ENCODE measurements around the gene SNRK.

SNRK gene

DNA sequence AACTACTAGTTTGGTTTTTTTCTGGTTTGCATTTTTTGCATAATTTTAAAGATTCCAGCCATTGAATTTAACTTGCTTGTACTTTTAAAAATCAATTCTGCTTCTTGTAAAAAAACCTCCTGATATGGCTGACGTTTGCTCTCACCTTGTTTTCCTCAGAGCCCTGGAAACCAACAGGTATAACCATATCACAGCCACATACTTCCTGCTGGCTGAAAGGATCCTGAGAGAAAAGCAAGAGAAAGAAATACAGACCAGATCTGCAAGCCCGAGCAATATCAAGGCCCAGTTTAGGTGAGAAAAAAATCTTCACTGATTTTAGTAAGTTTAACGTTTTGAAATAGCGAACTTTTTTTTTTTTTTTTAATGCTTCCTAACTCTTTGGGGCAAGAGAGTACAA, 56.8 kb downstream of the SNRK start:
- Histone ChIP-seq H3K9me3 (ENCODE audit: control insufficient read depth, low read length) (peaks cover 5% of the 10 kb centered on the region), H3K4me1 (ENCODE audit: control insufficient read depth, insufficient read depth, low read length) (no peaks in the 10 kb centered on the region), H3K9ac (ENCODE audit: low read length) (no peak overlapping the region), H3K27me3 (ENCODE audit: control insufficient read depth, insufficient read depth, low read length) (no peaks in the 10 kb centered on the region), H3K4me3 (ENCODE audit: low read length) (no peak overlapping the region), H3K36me3 (ENCODE audit: control insufficient read depth, insufficient read depth, low read length) (peaks cover 8% of the 10 kb centered on the region)

DNA sequence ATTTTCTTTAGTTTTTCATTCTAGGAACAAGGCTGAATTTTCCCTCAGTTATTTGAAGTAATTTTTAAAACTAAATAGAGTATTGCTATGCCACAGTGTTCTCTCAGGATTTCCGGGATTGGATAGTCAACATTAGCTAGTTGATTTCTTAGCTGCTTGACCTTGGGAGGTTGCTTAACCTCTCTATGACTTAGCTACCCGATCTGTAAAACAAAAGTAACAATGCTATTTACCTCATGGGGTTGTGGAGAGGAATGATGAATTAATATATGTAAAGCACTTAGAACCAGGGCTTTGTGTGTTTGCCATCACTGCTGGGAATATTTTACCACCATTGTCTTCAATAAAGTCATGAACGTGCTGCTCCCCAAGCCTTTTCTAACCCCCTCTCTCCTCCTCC, 57.5 kb downstream of the SNRK start:
- H3K36me3 ChIP-seq (ENCODE audit: control insufficient read depth, insufficient read depth, low read length) = peaks cover 6% of the 10 kb centered on the region
- H3K9me3 ChIP-seq (ENCODE audit: control insufficient read depth, low read length) = peaks cover 3% of the 10 kb centered on the region
- no peaks in the 10 kb centered on the region for H3K4me1 ChIP-seq (ENCODE audit: control insufficient read depth, insufficient read depth, low read length)
- H3K27me3 ChIP-seq (ENCODE audit: control insufficient read depth, insufficient read depth, low read length) = no peaks in the 10 kb centered on the region
- no peak overlapping the region for H3K4me3 ChIP-seq (ENCODE audit: low read length)
- no peak overlapping the region for H3K9ac ChIP-seq (ENCODE audit: low read length)

DNA sequence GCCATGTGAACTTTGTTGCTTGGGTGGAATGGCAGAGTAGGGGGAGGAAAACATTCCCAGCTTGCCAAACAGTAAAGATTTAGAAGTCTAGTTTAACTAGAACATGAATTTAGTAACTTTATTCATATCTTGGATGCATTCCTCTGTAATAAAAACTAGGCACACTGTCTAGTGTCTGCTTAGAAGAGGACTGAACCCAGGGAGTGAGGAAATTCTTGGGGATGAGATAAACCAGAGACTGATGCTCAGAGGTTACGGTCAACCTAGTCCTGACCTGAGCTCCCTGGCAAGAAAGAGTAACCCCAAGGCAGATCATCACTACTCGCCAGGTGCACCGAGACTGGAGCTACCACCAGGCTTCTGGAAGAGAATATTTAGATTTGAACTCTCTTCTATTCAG, 58.2 kb downstream of the SNRK start:
- Histone ChIP-seq H3K4me1 (ENCODE audit: control insufficient read depth, insufficient read depth, low read length) (no peaks in the 10 kb centered on the region), H3K4me3 (ENCODE audit: low read length) (no peak overlapping the region), H3K27me3 (ENCODE audit: control insufficient read depth, insufficient read depth, low read length) (no peaks in the 10 kb centered on the region), H3K36me3 (ENCODE audit: control insufficient read depth, insufficient read depth, low read length) (peaks cover 6% of the 10 kb centered on the region), H3K9me3 (ENCODE audit: control insufficient read depth, low read length) (no peaks in the 10 kb centered on the region), H3K9ac (ENCODE audit: low read length) (no peak overlapping the region)

DNA sequence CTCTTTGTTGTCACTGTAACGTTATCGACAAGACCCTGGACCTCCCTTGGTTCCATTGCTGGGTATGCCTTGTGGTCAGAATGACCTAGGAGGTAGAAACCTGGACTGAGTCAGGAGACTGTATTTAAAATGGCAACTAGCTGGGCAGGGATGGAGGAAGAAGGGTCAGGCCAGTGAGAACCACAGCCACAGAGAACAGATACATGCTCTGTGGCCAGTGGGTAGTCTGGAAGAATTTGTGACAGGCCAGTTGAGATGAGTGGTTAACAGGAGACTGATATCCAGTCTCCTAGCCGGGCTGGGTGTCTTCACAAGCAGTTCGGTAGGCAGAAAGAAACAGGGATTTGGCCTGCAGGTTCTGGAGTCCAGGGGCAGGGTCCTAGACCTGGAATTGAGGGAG, 58.9 kb downstream of the SNRK start:
- H3K36me3 ChIP-seq (ENCODE audit: control insufficient read depth, insufficient read depth, low read length) = peaks cover 6% of the 10 kb centered on the region
- H3K27me3 ChIP-seq (ENCODE audit: control insufficient read depth, insufficient read depth, low read length) = no peaks in the 10 kb centered on the region
- H3K4me1 ChIP-seq (ENCODE audit: control insufficient read depth, insufficient read depth, low read length) = no peaks in the 10 kb centered on the region
- no peak overlapping the region for H3K9ac ChIP-seq (ENCODE audit: low read length)
- no peaks in the 10 kb centered on the region for H3K9me3 ChIP-seq (ENCODE audit: control insufficient read depth, low read length)
- H3K4me3 ChIP-seq (ENCODE audit: low read length) = no peak overlapping the region

DNA sequence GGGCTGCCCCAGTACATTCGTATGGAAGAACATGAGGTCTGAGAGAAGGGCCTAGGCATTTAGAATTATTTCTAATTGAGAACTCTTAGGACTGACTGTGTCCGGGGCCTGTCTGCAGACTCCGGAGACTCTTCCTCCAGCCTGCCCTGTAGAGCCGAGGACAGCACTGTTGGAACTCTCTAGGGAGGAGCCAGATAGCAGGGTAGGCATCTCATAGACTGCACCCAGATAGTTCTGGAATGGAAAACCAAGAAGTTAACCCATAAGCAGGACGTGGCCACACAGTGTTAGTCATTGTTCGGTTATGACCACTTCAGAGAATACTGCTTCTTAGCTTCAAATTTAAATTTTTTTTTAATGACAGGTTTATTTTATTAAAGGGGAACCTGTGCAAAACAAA, 59.5 kb downstream of the SNRK start:
- H3K4me1 ChIP-seq (ENCODE audit: control insufficient read depth, insufficient read depth, low read length) = no peaks in the 10 kb centered on the region
- no peaks in the 10 kb centered on the region for H3K27me3 ChIP-seq (ENCODE audit: control insufficient read depth, insufficient read depth, low read length)
- H3K9ac ChIP-seq (ENCODE audit: low read length) = no peak overlapping the region
- H3K36me3 ChIP-seq (ENCODE audit: control insufficient read depth, insufficient read depth, low read length) = peaks cover 6% of the 10 kb centered on the region
- no peaks in the 10 kb centered on the region for H3K9me3 ChIP-seq (ENCODE audit: control insufficient read depth, low read length)
- no peak overlapping the region for H3K4me3 ChIP-seq (ENCODE audit: low read length)

DNA sequence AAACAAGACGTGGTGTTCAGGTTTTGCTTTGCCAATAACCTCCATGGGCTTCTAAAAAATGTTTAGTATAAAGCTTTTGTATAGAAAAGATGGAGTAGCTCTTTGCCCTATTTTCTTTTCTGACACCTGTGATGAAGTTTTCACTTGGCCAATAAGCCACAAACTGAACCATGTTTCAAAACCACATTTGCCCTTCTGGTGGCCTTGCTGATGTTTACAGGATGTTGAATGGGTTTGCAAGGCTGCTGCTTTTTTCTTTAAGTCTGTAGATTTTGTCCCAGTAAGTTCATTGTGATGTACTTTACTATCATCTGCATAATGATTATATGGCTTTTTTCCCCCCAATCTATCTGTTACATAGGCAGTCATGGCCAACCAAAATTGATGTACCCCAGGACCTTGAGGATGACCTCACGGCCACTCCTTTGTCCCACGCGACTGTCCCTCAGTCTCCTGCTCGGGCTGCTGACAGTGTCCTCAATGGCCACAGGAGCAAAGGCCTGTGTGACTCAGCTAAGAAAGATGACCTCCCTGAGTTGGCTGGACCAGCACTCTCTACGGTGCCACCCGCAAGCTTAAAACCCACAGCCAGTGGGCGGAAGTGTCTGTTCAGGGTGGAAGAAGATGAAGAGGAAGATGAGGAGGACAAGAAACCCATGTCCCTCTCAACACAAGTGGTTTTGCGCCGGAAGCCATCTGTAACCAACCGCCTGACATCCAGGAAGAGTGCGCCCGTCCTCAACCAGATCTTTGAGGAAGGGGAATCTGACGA, 60.8 kb downstream of the SNRK start:
- Histone ChIP-seq H3K27me3 (ENCODE audit: control insufficient read depth, insufficient read depth, low read length) (no peaks in the 10 kb centered on the region), H3K36me3 (ENCODE audit: control insufficient read depth, insufficient read depth, low read length) (peaks cover 6% of the 10 kb centered on the region), H3K4me3 (ENCODE audit: low read length) (no peak overlapping the region), H3K9ac (ENCODE audit: low read length) (no peak overlapping the region), H3K9me3 (ENCODE audit: control insufficient read depth, low read length) (no peaks in the 10 kb centered on the region), H3K4me1 (ENCODE audit: control insufficient read depth, insufficient read depth, low read length) (no peaks in the 10 kb centered on the region)

DNA sequence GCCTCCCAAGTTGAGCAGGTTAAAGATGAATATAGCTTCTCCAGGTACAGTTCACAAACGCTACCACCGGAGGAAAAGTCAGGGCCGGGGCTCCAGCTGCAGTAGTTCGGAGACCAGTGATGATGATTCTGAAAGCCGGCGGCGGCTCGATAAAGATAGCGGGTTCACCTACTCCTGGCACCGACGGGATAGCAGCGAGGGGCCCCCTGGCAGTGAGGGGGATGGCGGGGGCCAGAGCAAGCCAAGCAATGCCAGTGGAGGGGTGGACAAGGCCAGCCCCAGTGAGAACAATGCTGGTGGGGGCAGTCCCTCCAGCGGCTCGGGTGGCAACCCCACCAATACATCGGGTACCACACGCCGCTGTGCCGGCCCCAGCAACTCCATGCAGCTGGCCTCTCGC, 61.4 kb downstream of the SNRK start:
- Histone ChIP-seq H3K9me3 (ENCODE audit: control insufficient read depth, low read length) (no peaks in the 10 kb centered on the region), H3K9ac (ENCODE audit: low read length) (no peak overlapping the region), H3K4me3 (ENCODE audit: low read length) (no peak overlapping the region), H3K36me3 (ENCODE audit: control insufficient read depth, insufficient read depth, low read length) (peaks cover 6% of the 10 kb centered on the region), H3K4me1 (ENCODE audit: control insufficient read depth, insufficient read depth, low read length) (no peaks in the 10 kb centered on the region), H3K27me3 (ENCODE audit: control insufficient read depth, insufficient read depth, low read length) (no peaks in the 10 kb centered on the region)

DNA sequence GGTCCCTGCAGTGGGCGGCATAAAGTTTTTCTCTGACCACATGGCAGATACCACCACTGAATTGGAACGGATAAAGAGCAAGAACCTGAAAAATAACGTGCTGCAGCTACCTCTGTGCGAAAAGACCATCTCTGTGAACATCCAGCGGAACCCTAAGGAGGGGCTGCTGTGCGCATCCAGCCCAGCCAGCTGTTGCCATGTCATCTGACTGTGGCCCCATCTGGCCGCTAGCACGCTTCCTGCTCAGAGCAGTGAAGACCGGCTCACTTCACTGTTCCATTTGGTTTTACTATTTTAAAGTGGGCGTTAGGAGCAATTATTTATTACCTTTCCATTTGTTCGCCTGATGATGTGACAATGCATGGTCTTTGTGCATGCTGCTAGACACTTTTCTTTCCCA, 62.0 kb downstream of the SNRK start:
- Histone ChIP-seq H3K4me1 (ENCODE audit: control insufficient read depth, insufficient read depth, low read length) (no peaks in the 10 kb centered on the region), H3K4me3 (ENCODE audit: low read length) (no peak overlapping the region), H3K9ac (ENCODE audit: low read length) (no peak overlapping the region), H3K36me3 (ENCODE audit: control insufficient read depth, insufficient read depth, low read length) (peaks cover 6% of the 10 kb centered on the region), H3K27me3 (ENCODE audit: control insufficient read depth, insufficient read depth, low read length) (no peaks in the 10 kb centered on the region), H3K9me3 (ENCODE audit: control insufficient read depth, low read length) (no peaks in the 10 kb centered on the region)

DNA sequence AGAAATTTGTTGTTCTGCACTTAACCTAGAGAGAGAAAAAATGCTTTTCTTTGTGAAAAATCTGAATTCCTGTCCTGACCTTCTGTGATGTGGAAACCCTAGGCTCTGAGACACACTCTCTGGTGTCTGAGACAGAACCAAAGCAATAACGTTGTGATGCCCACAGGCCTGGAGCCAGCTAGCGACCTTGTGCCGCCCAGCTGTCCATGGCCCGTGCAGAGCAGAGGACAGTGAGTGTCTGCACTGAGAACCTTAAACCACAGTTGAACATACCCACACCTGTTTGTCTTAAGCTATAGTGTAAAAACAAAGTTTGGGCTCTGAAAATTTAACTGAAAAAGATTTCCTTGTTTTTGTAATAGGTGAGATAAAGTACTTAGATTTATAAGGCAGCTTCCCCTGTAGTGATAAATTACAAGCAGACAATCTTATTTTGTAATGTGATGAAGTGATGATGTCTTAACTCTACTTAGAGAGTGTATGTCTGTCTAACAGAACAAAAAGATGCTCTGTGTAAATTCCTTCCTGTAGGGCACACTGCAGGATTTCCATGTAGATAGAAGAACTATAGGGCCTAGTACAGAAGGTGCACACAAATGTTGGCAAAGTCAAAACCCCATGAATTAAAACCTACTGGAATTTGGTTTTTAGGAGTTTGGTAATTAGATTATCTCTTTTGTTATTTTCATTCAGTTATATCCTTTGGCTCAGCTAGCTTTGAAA, 62.7 kb downstream of the SNRK start:
- no peaks in the 10 kb centered on the region for H3K4me1 ChIP-seq (ENCODE audit: control insufficient read depth, insufficient read depth, low read length)
- H3K9me3 ChIP-seq (ENCODE audit: control insufficient read depth, low read length) = no peaks in the 10 kb centered on the region
- H3K4me3 ChIP-seq (ENCODE audit: low read length) = no peak overlapping the region
- H3K9ac ChIP-seq (ENCODE audit: low read length) = no peak overlapping the region
- peaks cover 6% of the 10 kb centered on the region for H3K36me3 ChIP-seq (ENCODE audit: control insufficient read depth, insufficient read depth, low read length)
- no peaks in the 10 kb centered on the region for H3K27me3 ChIP-seq (ENCODE audit: control insufficient read depth, insufficient read depth, low read length)

DNA sequence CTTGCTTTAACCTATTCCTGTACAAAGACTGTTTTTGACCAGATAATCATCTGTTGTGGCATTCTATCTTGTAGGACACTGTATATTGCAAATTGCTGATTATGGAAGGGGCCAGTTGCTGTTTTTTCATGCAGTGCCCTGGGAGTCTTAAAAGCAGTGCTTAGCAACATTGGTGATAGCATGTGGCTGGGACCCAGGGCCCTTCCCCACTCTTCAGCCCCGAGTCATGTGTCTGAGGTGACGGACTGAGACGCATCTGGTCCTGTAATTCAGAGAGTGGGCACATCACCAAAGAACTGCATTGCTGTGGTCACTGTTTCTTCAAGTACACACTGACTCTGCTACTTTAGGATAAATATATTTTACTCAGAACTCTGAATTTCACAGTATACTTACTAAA, 63.4 kb downstream of the SNRK start:
- Histone ChIP-seq H3K27me3 (ENCODE audit: control insufficient read depth, insufficient read depth, low read length) (no peaks in the 10 kb centered on the region), H3K4me1 (ENCODE audit: control insufficient read depth, insufficient read depth, low read length) (no peaks in the 10 kb centered on the region), H3K4me3 (ENCODE audit: low read length) (no peak overlapping the region), H3K9me3 (ENCODE audit: control insufficient read depth, low read length) (no peaks in the 10 kb centered on the region), H3K36me3 (ENCODE audit: control insufficient read depth, insufficient read depth, low read length) (peaks cover 6% of the 10 kb centered on the region), H3K9ac (ENCODE audit: low read length) (no peak overlapping the region)

DNA sequence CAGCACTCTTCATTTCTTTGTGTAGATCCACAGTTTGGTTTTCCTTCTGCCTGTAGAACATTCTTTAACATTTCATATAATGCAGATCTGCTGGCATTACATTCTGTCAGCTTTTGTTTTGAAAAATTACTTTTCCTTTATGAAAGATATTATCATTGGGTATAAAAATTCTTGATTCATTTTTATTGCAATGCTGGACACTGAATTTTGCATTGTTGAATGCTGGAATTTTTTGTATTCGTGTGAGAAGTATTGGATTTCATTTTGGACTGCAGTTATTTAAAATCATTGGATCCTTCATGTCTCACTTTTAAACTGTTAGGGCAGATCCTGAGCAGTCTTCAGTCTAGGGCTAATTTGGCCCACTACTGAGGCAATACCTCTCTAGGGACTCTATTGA, 67.1 kb downstream of the SNRK start:
- H3K9me3 ChIP-seq (ENCODE audit: control insufficient read depth, low read length) = no peaks in the 10 kb centered on the region
- no peaks in the 10 kb centered on the region for H3K36me3 ChIP-seq (ENCODE audit: control insufficient read depth, insufficient read depth, low read length)
- no peak overlapping the region for H3K9ac ChIP-seq (ENCODE audit: low read length)

DNA sequence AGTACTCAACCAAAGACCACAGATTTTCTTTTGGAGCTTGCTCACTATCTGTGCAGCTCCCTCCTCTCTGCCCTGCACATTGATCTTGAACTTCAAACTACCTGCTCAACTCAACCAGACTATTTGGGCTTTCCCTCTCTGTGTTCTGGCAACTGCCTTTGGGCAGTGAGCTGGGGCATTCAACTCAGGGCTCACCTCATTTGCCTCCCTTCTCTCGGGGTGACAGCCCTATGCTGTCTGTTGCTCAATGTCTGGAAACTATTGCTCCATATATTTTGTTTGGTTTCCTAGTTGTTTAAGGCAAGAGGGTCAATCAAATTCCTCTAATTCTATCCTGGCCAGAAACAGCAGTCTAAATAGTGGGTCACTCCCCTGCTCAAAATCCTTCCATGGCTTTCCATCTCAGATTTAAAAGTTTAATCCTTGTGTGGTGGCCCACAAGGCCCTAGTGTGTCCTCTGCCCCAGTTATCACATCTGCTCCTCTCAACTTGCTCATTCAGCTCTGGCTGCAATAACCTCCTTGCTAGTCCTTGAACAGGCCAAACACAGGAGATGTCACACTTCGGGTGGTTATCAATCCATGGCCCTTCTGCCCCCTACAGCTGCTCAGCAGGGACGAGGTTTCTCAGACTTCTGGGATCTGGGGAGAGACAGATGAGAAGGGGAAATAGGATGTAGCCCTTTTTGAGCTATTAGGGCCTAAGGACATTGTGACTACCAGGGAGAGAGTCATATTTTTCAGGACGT, 67.8 kb downstream of the SNRK start:
- Histone ChIP-seq H3K36me3 (ENCODE audit: control insufficient read depth, insufficient read depth, low read length) (no peaks in the 10 kb centered on the region), H3K27me3 (ENCODE audit: control insufficient read depth, insufficient read depth, low read length) (no peaks in the 10 kb centered on the region), H3K4me3 (ENCODE audit: low read length) (no peak overlapping the region), H3K9ac (ENCODE audit: low read length) (no peak overlapping the region), H3K9me3 (ENCODE audit: control insufficient read depth, low read length) (no peaks in the 10 kb centered on the region), H3K4me1 (ENCODE audit: control insufficient read depth, insufficient read depth, low read length) (no peaks in the 10 kb centered on the region)

More for the DNA sequence above, 67.1 kb downstream of the SNRK start:
- no peaks in the 10 kb centered on the region for H3K4me1 ChIP-seq (ENCODE audit: control insufficient read depth, insufficient read depth, low read length)
- no peaks in the 10 kb centered on the region for H3K27me3 ChIP-seq (ENCODE audit: control insufficient read depth, insufficient read depth, low read length)
- no peak overlapping the region for H3K4me3 ChIP-seq (ENCODE audit: low read length)
